ENCODE data around the gene DUOXA2. TPM values are rescaled to one million over a fixed set of nuclear protein-coding genes. Genes with fewer than 3 reads are reported as not detected.

Gene DUOXA2
- polyA plus RNA-seq, 2 of the 4 experiments (the other 2 are of a cell fraction): not detected

DNA sequence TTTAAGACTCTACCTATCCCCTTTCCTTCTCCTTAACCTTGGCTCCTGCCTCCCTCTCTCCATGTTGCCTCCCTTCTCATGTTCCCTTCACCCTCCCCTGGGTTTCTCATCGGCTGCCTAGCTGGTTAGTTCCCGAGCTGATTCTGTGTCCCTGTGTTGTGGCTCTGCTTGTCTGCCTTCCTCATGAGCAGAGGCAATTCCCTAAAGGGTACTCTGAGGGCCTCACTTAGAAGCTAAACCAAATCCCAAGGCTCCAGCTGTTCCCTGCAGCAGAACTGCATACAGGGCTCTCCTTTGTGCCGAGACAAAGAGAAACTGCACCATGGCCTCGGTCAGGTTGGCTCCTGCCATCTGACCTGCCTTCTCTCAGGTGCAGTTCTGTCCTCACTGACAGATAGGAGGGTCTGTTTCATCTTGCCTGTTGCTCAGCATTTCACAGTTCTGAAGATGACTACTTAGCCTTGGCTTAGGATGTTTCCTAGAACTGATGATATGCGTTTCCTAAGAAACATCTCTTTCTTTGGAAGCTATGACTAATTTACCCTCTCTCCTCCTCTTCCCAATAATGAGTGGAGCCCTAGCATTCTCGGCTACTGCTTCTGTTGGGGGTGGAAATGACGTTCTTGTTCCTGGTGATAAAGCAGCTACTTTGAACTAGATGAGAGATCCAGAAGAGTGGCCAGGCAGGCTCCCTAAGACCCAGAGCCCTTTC, 42.8 kb downstream of the DUOXA2 start (continued):
- TF ChIP-seq CHD2 (IDR thresholded peaks at IDR 0.05; ENCODE audit: low read length, partially characterized antibody) (no peak), JUNB (IDR thresholded peaks at IDR 0.05) (no peak)
- TF ChIP-seq, protein P1, sequence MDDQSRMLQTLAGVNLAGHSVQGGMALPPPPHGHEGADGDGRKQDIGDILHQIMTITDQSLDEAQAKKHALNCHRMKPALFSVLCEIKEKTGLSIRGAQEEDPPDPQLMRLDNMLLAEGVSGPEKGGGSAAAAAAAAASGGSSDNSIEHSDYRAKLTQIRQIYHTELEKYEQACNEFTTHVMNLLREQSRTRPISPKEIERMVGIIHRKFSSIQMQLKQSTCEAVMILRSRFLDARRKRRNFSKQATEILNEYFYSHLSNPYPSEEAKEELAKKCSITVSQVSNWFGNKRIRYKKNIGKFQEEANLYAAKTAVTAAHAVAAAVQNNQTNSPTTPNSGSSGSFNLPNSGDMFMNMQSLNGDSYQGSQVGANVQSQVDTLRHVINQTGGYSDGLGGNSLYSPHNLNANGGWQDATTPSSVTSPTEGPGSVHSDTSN (IDR thresholded peaks at IDR 0.05): no peak

DNA sequence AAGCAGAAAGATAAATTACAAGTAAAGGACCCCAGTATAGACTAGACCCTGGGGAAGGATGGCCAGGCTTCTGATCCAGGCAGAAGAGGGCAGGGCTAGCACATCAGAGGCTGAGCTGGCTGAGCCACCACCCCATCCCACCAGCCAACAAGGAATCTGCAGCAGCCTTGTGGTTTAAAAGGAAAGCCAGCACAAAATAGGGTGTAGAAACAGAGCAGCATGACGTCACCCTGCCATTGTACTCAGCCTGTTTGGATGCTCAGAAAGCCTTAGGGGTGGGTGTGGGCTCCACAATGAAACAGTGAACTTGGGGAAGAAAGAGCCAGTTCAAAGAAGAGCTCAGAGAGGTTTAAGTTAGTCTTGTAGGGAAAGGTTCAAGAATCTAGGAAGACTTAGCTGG, 43.8 kb downstream of the DUOXA2 start:
- no peak for ATAC-seq
- POLR2A ChIA-PET: no interaction called here
- Histone ChIP-seq H3K4me1 (peaks cover 4% of the 10 kb centered on the region; the same call in 2 of the 3 replicates), H3K9me3 (no peaks in the 10 kb centered on the region), H3K27ac (no peak overlapping the region), H3K4me2 (no peak overlapping the region), H3K4me3 (no peak overlapping the region)
- no peak for DNase-seq (ENCODE audit: low read depth in 1 of 2, low spot score in 1 of 2)
- FAIRE-seq: no peak
- CTCF ChIA-PET: interaction anchor here (0.5 to 8.6 kb wide), 4 partner anchors 10 to 432 kb away, joined by 3 to 104 read pairs (median 7); no protein-coding TSS in a partner anchor
- WGBS (ENCODE audit: missing lambda C conversion rate): 69% methylated on average over 1 of the region's 1 CpG
- TF ChIP-seq JUNB (IDR thresholded peaks at IDR 0.05) (no peak), ZSCAN20 (CRISPR knock-in tag; IDR thresholded peaks at IDR 0.05) (no peak), KDM5A (IDR thresholded peaks at IDR 0.05) (no peak), ZC3H11A (IDR thresholded peaks at IDR 0.05) (no peak), SREBF2 (IDR thresholded peaks at IDR 0.05) (no peak), CBX8 (IDR thresholded peaks at IDR 0.05) (no peak), EP300 (IDR thresholded peaks at IDR 0.05) (no peak), EHMT2 (IDR thresholded peaks at IDR 0.05; ENCODE audit: low read depth) (no peak), RFX5 (IDR thresholded peaks at IDR 0.05) (no peak), FOXS1 (CRISPR knock-in tag; IDR thresholded peaks at IDR 0.05) (no peak), HOXA7 (CRISPR knock-in tag; IDR thresholded peaks at IDR 0.05) (no peak), ESRRA (IDR thresholded peaks at IDR 0.05; ENCODE audit: borderline replicate concordance, low read length) (no peak), NFE2L2 (conservative IDR thresholded peaks at IDR 0.05; ENCODE audit: low read length) (no peak), BHLHE40 (IDR thresholded peaks at IDR 0.05; ENCODE audit: low read depth, low read length) (no peak), CBX2 (IDR thresholded peaks at IDR 0.05; ENCODE audit: borderline replicate concordance, low read depth) (no peak)
- TF ChIP-seq, protein P2, sequence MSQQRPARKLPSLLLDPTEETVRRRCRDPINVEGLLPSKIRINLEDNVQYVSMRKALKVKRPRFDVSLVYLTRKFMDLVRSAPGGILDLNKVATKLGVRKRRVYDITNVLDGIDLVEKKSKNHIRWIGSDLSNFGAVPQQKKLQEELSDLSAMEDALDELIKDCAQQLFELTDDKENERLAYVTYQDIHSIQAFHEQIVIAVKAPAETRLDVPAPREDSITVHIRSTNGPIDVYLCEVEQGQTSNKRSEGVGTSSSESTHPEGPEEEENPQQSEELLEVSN (IDR thresholded peaks at IDR 0.05; ENCODE audit: borderline replicate concordance, low read depth): no peak
- TF ChIP-seq, protein P3, sequence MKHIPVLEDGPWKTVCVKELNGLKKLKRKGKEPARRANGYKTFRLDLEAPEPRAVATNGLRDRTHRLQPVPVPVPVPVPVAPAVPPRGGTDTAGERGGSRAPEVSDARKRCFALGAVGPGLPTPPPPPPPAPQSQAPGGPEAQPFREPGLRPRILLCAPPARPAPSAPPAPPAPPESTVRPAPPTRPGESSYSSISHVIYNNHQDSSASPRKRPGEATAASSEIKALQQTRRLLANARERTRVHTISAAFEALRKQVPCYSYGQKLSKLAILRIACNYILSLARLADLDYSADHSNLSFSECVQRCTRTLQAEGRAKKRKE (CRISPR knock-in tag; IDR thresholded peaks at IDR 0.05; ENCODE audit: low read depth): no peak
- TF ChIP-seq, protein P4, sequence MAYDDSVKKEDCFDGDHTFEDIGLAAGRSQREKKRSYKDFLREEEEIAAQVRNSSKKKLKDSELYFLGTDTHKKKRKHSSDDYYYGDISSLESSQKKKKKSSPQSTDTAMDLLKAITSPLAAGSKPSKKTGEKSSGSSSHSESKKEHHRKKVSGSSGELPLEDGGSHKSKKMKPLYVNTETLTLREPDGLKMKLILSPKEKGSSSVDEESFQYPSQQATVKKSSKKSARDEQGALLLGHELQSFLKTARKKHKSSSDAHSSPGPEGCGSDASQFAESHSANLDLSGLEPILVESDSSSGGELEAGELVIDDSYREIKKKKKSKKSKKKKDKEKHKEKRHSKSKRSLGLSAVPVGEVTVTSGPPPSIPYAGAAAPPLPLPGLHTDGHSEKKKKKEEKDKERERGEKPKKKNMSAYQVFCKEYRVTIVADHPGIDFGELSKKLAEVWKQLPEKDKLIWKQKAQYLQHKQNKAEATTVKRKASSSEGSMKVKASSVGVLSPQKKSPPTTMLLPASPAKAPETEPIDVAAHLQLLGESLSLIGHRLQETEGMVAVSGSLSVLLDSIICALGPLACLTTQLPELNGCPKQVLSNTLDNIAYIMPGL (CRISPR knock-in tag; IDR thresholded peaks at IDR 0.05; ENCODE audit: borderline replicate concordance): no peak

DNA sequence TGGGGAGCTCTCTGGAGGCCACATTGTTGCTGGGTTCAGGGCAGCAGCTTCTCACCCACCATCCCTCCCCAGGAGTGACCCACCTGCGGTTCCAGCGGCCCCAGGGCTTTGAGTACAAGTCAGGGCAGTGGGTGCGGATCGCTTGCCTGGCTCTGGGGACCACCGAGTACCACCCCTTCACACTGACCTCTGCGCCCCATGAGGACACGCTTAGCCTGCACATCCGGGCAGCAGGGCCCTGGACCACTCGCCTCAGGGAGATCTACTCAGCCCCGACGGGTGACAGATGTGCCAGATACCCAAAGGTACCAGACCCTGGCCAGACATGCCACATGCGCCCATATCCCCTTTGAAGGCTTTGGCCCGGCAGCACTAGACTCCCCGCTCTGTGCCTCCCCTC, 47.5 kb downstream of the DUOXA2 start:
- DNase-seq (ENCODE audit: low read depth in 1 of 2, low spot score in 1 of 2): no peak
- CTCF ChIA-PET: interaction anchor here (0.6 to 8.6 kb wide), 7 partner anchors 8 to 293 kb away, joined by 3 to 104 read pairs (median 8); no protein-coding TSS in a partner anchor
- FAIRE-seq: no peak
- Histone ChIP-seq H3K4me2 (no peak overlapping the region), H3K27ac (no peak overlapping the region), H3K4me3 (no peak overlapping the region), H3K4me1 (peaks cover 11% of the 10 kb centered on the region), H3K9me3 (no peaks in the 10 kb centered on the region)
- 93% methylated on average over 9 of the region's 14 CpGs for WGBS (ENCODE audit: missing lambda C conversion rate)
- POLR2A ChIA-PET: no interaction called here
- no peak for ATAC-seq
- no peak for TF ChIP-seq HEYL (CRISPR knock-in tag; IDR thresholded peaks at IDR 0.05)
- TF ChIP-seq FOSB (CRISPR knock-in tag; IDR thresholded peaks at IDR 0.05): no peak
- no peak for TF ChIP-seq HOXB5 (CRISPR knock-in tag; IDR thresholded peaks at IDR 0.05)
- TF ChIP-seq, protein P2 (IDR thresholded peaks at IDR 0.05; ENCODE audit: borderline replicate concordance, low read depth): no peak
- TF ChIP-seq BHLHE40 (IDR thresholded peaks at IDR 0.05; ENCODE audit: low read depth, low read length): no peak
- no peak for TF ChIP-seq RCOR1 (IDR thresholded peaks at IDR 0.05; ENCODE audit: low read depth, low read length)
- TF ChIP-seq, protein P5, sequence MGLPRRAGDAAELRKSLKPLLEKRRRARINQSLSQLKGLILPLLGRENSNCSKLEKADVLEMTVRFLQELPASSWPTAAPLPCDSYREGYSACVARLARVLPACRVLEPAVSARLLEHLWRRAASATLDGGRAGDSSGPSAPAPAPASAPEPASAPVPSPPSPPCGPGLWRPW (IDR thresholded peaks at IDR 0.05): no peak
- TF ChIP-seq MAFK (IDR thresholded peaks at IDR 0.05; ENCODE audit: partially characterized antibody): no peak
